ENCODE results near the gene ATP2C1.

- TF ChIP-seq CTCF (conservative IDR thresholded peaks at IDR 0.05; ENCODE audit: low read length): no peak
- TF ChIP-seq EZH2phosphoT487 (IDR thresholded peaks at IDR 0.05; ENCODE audit: borderline replicate concordance): no peak
These were observed 17.3 kb upstream of the ATP2C1 start for GRCh38 chr3:130876594-130876993.
